Stimulated activated CD4-positive, alpha-beta T cell treated with anti-CD3 and anti-CD28 coated beads, Interleukin-15, amount 100 ng/mL, for 24 hours (primary cell): ENCODE results near the gene SLC16A3.

Experiments
- DNase-seq: peaks from one replicate; pipeline ENCODE4 v3.0.0-alpha.2; 2020

SLC16A3 gene

GRCh38 chr17:82237083-82237745, 8.4 kb downstream of the SLC16A3 start:
- DNase-seq = no peak

GRCh38 chr17:82237746-82238471, 9.1 kb downstream of the SLC16A3 start:
- no peak for DNase-seq

- DNase-seq = peak; percentile 88
Observed at GRCh38 chr17:82238472-82239201, 9.8 kb downstream of the SLC16A3 start.

GRCh38 chr17:82239401-82239925, 10.6 kb downstream of the SLC16A3 start:
- no peak for DNase-seq

GRCh38 chr17:82239926-82240505, 11.2 kb downstream of the SLC16A3 start:
- DNase-seq = no peak

GRCh38 chr17:82240506-82241182, 11.8 kb downstream of the SLC16A3 start:
- no peak for DNase-seq

- DNase-seq = peak; percentile 72
Observed at GRCh38 chr17:82241183-82241925, 12.5 kb downstream of the SLC16A3 start.

GRCh38 chr17:82241926-82242697, 13.3 kb downstream of the SLC16A3 start:
- no peak for DNase-seq

- no peak for DNase-seq
Observed at GRCh38 chr17:82242698-82242976, 13.8 kb downstream of the SLC16A3 start.

GRCh38 chr17:82242977-82243647, 14.3 kb downstream of the SLC16A3 start:
- no peak for DNase-seq

- no peak for DNase-seq
Observed at GRCh38 chr17:82243648-82244412, 15.0 kb downstream of the SLC16A3 start.

- DNase-seq = no peak
Observed at GRCh38 chr17:82244413-82245133, 15.7 kb downstream of the SLC16A3 start.

- DNase-seq = no peak
Observed at GRCh38 chr17:82245134-82246039, 16.5 kb downstream of the SLC16A3 start.

GRCh38 chr17:82246040-82246364, 17.2 kb downstream of the SLC16A3 start:
- no peak for DNase-seq

- DNase-seq = no peak
Observed at GRCh38 chr17:82246365-82247181, 17.7 kb downstream of the SLC16A3 start.

GRCh38 chr17:82247182-82247823, 18.5 kb downstream of the SLC16A3 start:
- DNase-seq = no peak
